GM21737 (cell line): ENCODE data around the gene COA7.
"Not testable (repeated sequence)": the region's sequence is repeated elsewhere in the genome, so short reads cannot be mapped to it uniquely, and the experiment has no call there.

Source experiments
- ATAC-seq: cut with Tn5 transposase; IDR thresholded peaks from one replicate; pipeline ENCODE4 v1.9.1; 2021; ENCODE audit warnings: mild to moderate bottlenecking, moderate library complexity; ENCODE audit not compliant: unreplicated experiment

Gene COA7

GRCh38 chr1:52697795-52698674 lies at the start of gene COA7:
TSS of gene COA7 (minus strand) at chr1:52698347. CDS start at chr1:52698326, 21 bp downstream.
- ATAC-seq, result peak; percentile 43

- no peak for ATAC-seq
Measured at GRCh38 chr1:52747450-52747849, 49.3 kb upstream of the COA7 start.

GRCh38 chr1:52746189-52746588 lies 48.0 kb upstream of the COA7 start:
- ATAC-seq, result no peak

GRCh38 chr1:52741259-52741658 lies 43.1 kb upstream of the COA7 start:
- no peak for ATAC-seq

- no peak for ATAC-seq
Measured at GRCh38 chr1:52739699-52740467, 41.7 kb upstream of the COA7 start.

- ATAC-seq, result no peak
Measured at GRCh38 chr1:52738893-52739292, 40.7 kb upstream of the COA7 start.

- no peak for ATAC-seq
Measured at GRCh38 chr1:52738148-52738547, 40.0 kb upstream of the COA7 start.

- not testable (repeated sequence) for ATAC-seq
Measured at GRCh38 chr1:52735371-52735770, 37.2 kb upstream of the COA7 start.

GRCh38 chr1:52733368-52733767 lies 35.2 kb upstream of the COA7 start:
- ATAC-seq, result no peak

GRCh38 chr1:52727956-52728656 lies 30.0 kb upstream of the COA7 start:
- ATAC-seq, result no peak

- no peak for ATAC-seq
Measured at GRCh38 chr1:52727114-52727586, 29.0 kb upstream of the COA7 start.

GRCh38 chr1:52726265-52727113 lies 28.3 kb upstream of the COA7 start, which contains the start of gene ZYG11B:
TSS of gene ZYG11B (plus strand) at chr1:52726453. CDS start at chr1:52726654, 201 bp downstream.
- peak; percentile 91 for ATAC-seq

- no peak for ATAC-seq
Measured at GRCh38 chr1:52725903-52726264, 27.7 kb upstream of the COA7 start.

GRCh38 chr1:52723260-52723659 lies 25.1 kb upstream of the COA7 start:
- ATAC-seq, result no peak

GRCh38 chr1:52715296-52715695 lies 17.1 kb upstream of the COA7 start:
- not testable (repeated sequence) for ATAC-seq

GRCh38 chr1:52713590-52713989 lies 15.4 kb upstream of the COA7 start:
- ATAC-seq, result no peak

- ATAC-seq, result no peak
Measured at GRCh38 chr1:52709016-52709415, 10.9 kb upstream of the COA7 start.

GRCh38 chr1:52707927-52708655 lies 9.9 kb upstream of the COA7 start:
- ATAC-seq, result no peak
